ENCODE data around the gene GANAB. TPM values are rescaled to one million over a fixed set of nuclear protein-coding genes. Genes with fewer than 3 reads are reported as not detected.
"Not testable (repeated sequence)": the region's sequence is repeated elsewhere in the genome, so short reads cannot be mapped to it uniquely, and the experiment has no call there.

GANAB gene
- total and polyA plus RNA-seq, 2 of the 4 experiments (the other 2 are of a cell fraction): 209 to 344 TPM

- H3K4me3 ChIP-seq (ENCODE audit: insufficient read depth, low read depth, low read length); H3K14ac ChIP-seq (replicated peaks; ENCODE audit: low read depth, low read length); H3K56ac ChIP-seq (ENCODE audit: extremely low read depth, insufficient read depth, low read length); H2BK5ac ChIP-seq (ENCODE audit: low read depth, low read length, poor library complexity, severe bottlenecking); H3K27ac ChIP-seq (ENCODE audit: insufficient read depth, low read length); H2BK15ac ChIP-seq (ENCODE audit: low read depth, low read length); H2AFZ ChIP-seq (replicated peaks; ENCODE audit: low read length, poor library complexity); H2AK9ac ChIP-seq (replicated peaks; ENCODE audit: low read depth, low read length, poor library complexity); H3K9me1 ChIP-seq (ENCODE audit: insufficient read depth, low read length); H3K4me2 ChIP-seq (ENCODE audit: low read depth, low read length); H3K18ac ChIP-seq (ENCODE audit: low read depth, low read length); DNase-seq; H2BK20ac ChIP-seq (ENCODE audit: low read depth, low read length); H3K9me3 ChIP-seq (ENCODE audit: control insufficient read depth, insufficient read depth, low read length); POLR2A ChIA-PET (ENCODE audit: unreplicated experiment); H3K79me1 ChIP-seq (ENCODE audit: low read depth in 1 of 2, low read length in 2 of 2); H3K23ac ChIP-seq (ENCODE audit: low read depth, low read length); H4K5ac ChIP-seq (ENCODE audit: low read depth, low read length); H2BK120ac ChIP-seq (ENCODE audit: low read depth, low read length); H4K20me1 ChIP-seq (ENCODE audit: insufficient read depth, low read length); H2AK5ac ChIP-seq (ENCODE audit: low read depth, low read length); H4K8ac ChIP-seq (ENCODE audit: low read depth in 2 of 2, low read length in 2 of 2); H3K4me1 ChIP-seq (ENCODE audit: control insufficient read depth, insufficient read depth, low read length); BruUV-seq (replicated peaks); dilution Hi-C loops (cut with HindIII; ENCODE audit: low sequenced_read_pairs, unreplicated experiment); H3K9ac ChIP-seq (ENCODE audit: low read depth, low read length); ATAC-seq (ENCODE audit: low read depth); H4K91ac ChIP-seq (ENCODE audit: insufficient read depth, low read depth, low read length); H3K27me3 ChIP-seq (ENCODE audit: control insufficient read depth, insufficient read depth, low read length); H3K4ac ChIP-seq (ENCODE audit: low read depth, low read length): not testable (repeated sequence)
- peaks cover 22% of the 10 kb centered on the region for H3K36me3 ChIP-seq (ENCODE audit: control insufficient read depth, insufficient read depth, low read length)
- no CpG with 5 or more reads among the region's 4 CpGs for WGBS, 2 experiments (ENCODE audit: extremely low coverage in 2 of 2, insufficient read length in 1 of 2)
- intact Hi-C loops (cut with micrococcal nuclease) (loop anchor here (1.0 to 10.0 kb wide), 4 partner anchors 13 to 313 kb away; partner anchors contain the start of gene TUT1), in situ Hi-C loops (cut with MboI; ENCODE audit: low sequenced_read_pairs) (loop anchor here (10.0 kb wide), 1 partner anchor 299 kb away; no protein-coding TSS in a partner anchor)
- CTCF ChIA-PET: interaction anchor here (0.9 to 3.0 kb wide), 4 partner anchors 10 to 298 kb away, joined by 4 to 11 read pairs (median 5); no protein-coding TSS in a partner anchor
These were observed 47.2 kb upstream of the GANAB start for GRCh38 chr11:62693624-62694023.
